ENCODE data around the gene POU6F1. TPM values are rescaled to one million over a fixed set of nuclear protein-coding genes. Genes with fewer than 3 reads are reported as not detected.
A peak's percentile ranks its signal among the peaks of the same experiment; 100 is the strongest.

Gene POU6F1
- total RNA-seq, 1 experiment from 2014 or later, result 13.3 TPM

DNA sequence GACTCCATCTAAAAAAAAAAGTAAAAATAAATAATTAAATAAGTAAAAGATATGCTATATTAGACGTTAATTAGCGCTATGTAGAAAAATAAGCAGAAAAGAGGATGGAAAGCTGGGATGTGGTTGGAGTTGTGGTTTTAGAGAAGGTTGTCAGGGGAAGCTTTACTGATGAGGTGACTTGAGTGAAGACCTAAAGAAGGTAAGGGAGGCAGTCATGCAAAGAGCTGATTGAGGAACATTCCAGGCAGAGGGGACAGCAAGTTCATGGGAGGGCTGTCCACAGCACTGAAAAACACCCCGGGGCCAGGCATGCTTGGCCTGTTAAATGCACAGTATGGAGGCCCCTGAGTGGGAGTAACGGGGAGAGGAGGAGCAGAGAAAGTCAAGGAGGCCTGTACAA is 36.7 kb upstream of the POU6F1 start:
- Mint-ChIP-seq H3K27ac (peak overlapping the region in 2 of 3 experiments; percentile 49 to 79; a peak in 3 of 7 replicates), H3K4me3 (no peak overlapping the region), H3K9me3 (no peaks in the 10 kb centered on the region; a peak in 1 of 5 replicates), H3K4me1 (peaks cover 11 to 12% of the 10 kb centered on the region in 2 experiments), H3K27me3 (ENCODE audit: low read depth) (no peaks in the 10 kb centered on the region), H3K36me3 (ENCODE audit: insufficient read depth in 1 of 3, low read depth in 3 of 3) (no peaks in the 10 kb centered on the region; a peak in 1 of 7 replicates)
- H4K20me1 ChIP-seq (ENCODE audit: control insufficient read depth, insufficient read depth, insufficient read length), result no peaks in the 10 kb centered on the region
- WGBS (ENCODE audit: extremely low coverage, insufficient read length, low lambda C conversion rate), result 100% methylated on average over 2 of the region's 4 CpGs
- H3K14ac ChIP-seq (ENCODE audit: insufficient read depth, low read length), result no peak overlapping the region
- H3K4me1 ChIP-seq (ENCODE audit: insufficient read depth, low read length), result no peaks in the 10 kb centered on the region
- no peak for DNase-seq
- no peak overlapping the region for H3K18ac ChIP-seq (ENCODE audit: insufficient read length, low read depth, low read length)
- H3T11ph ChIP-seq (ENCODE audit: low read length), result no peak overlapping the region
- H3K79me1 ChIP-seq (ENCODE audit: insufficient read depth, low read depth, low read length, poor library complexity, severe bottlenecking), result no peaks in the 10 kb centered on the region
- no peaks in the 10 kb centered on the region for H3K79me2 ChIP-seq (ENCODE audit: insufficient read depth, low read length)
- no peak overlapping the region for H3K4me2 ChIP-seq (ENCODE audit: insufficient read depth, insufficient read length, low read length)
- no peak overlapping the region for H3K56ac ChIP-seq (ENCODE audit: insufficient read length, low read depth, low read length)
- H4K91ac ChIP-seq (ENCODE audit: insufficient read length, low read depth, low read length), result no peak overlapping the region
- no peak overlapping the region for H2BK15ac ChIP-seq (ENCODE audit: low read depth, low read length)
- H3K23ac ChIP-seq (ENCODE audit: insufficient read length, low read depth, low read length), result no peak overlapping the region
- no peak overlapping the region for H3K9ac ChIP-seq (ENCODE audit: extremely low read depth, insufficient read length, low read length)
- no peak overlapping the region for H2BK5ac ChIP-seq (ENCODE audit: insufficient read length, low read length)
- no peaks in the 10 kb centered on the region for H3K9me3 ChIP-seq (ENCODE audit: control insufficient read depth, low read depth, low read length)
- no peak overlapping the region for H4K8ac ChIP-seq (replicated peaks; ENCODE audit: insufficient read length, low read depth, low read length)
- no peaks in the 10 kb centered on the region for H3K27me3 ChIP-seq (ENCODE audit: insufficient read depth, low read length)
- no peak overlapping the region for H3K4ac ChIP-seq (ENCODE audit: low read depth, low read length)
- H2BK120ac ChIP-seq (ENCODE audit: low read depth, low read length, poor library complexity, severe bottlenecking), result no peak overlapping the region
- H2BK20ac ChIP-seq (ENCODE audit: low read depth, low read length, poor library complexity, severe bottlenecking), result no peak overlapping the region
- no peak overlapping the region for H2AFZ ChIP-seq (ENCODE audit: low read length)
- no peak overlapping the region for H3K27ac ChIP-seq (ENCODE audit: insufficient read length, low read depth, low read length)
- no peaks in the 10 kb centered on the region for H3K23me2 ChIP-seq (ENCODE audit: insufficient read length, low read depth, low read length, poor library complexity, severe bottlenecking)
- no peak overlapping the region for H2BK12ac ChIP-seq (ENCODE audit: insufficient read length, low read depth, low read length)
- TF ChIP-seq, protein P1, sequence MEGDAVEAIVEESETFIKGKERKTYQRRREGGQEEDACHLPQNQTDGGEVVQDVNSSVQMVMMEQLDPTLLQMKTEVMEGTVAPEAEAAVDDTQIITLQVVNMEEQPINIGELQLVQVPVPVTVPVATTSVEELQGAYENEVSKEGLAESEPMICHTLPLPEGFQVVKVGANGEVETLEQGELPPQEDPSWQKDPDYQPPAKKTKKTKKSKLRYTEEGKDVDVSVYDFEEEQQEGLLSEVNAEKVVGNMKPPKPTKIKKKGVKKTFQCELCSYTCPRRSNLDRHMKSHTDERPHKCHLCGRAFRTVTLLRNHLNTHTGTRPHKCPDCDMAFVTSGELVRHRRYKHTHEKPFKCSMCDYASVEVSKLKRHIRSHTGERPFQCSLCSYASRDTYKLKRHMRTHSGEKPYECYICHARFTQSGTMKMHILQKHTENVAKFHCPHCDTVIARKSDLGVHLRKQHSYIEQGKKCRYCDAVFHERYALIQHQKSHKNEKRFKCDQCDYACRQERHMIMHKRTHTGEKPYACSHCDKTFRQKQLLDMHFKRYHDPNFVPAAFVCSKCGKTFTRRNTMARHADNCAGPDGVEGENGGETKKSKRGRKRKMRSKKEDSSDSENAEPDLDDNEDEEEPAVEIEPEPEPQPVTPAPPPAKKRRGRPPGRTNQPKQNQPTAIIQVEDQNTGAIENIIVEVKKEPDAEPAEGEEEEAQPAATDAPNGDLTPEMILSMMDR (conservative IDR thresholded peaks at IDR 0.05), result no peak
- H4K5ac ChIP-seq (ENCODE audit: insufficient read length, low read depth, low read length), result no peak overlapping the region
- no peak overlapping the region for H2AK5ac ChIP-seq (ENCODE audit: insufficient read length, low read length)

Data from H9 (cell line).